HL-60 (cell line): ENCODE results near the gene SYT13.

ENCODE experiments used
- CTCF ChIP-seq: IDR thresholded peaks from one replicate; pipeline ENCODE4 v1.5.1; 2011; ENCODE audit warnings: low read length, control low read depth, inconsistent platforms; ENCODE audit not compliant: insufficient read depth
- GABPA ChIP-seq: IDR thresholded peaks from 2 replicates; pipeline ENCODE4 v1.6.1; 2012; ENCODE audit warnings: low read depth
- SPI1 ChIP-seq: IDR thresholded peaks from 2 replicates; pipeline ENCODE4 v1.6.1; 2012; ENCODE audit warnings: low read depth, mild to moderate bottlenecking, borderline replicate concordance

- TF ChIP-seq CTCF (no peak), GABPA (no peak), SPI1 (no peak)
Measured at GRCh38 chr11:45328726-45329125, 42.6 kb upstream of the SYT13 start.
